H54 (cell line): Measurements from ENCODE around the gene SLC35D3.
"Not testable (repeated sequence)": the region's sequence is repeated elsewhere in the genome, so short reads cannot be mapped to it uniquely, and the experiment has no call there.

Experiments used
- DNase-seq: peaks from one replicate; pipeline ENCODE4 v3.0.0; 2011; ENCODE audit warnings: low spot score, mixed read lengths; ENCODE audit not compliant: insufficient read length
- FAIRE-seq: peaks from 3 replicates; lab custom pipeline; 2011; peaks lifted over from hg19 to GRCh38; lab: Jason Lieb, UNC
- POLR2A ChIP-seq: IDR thresholded peaks from 2 replicates; pipeline ENCODE4 v1.6.1; 2011; ENCODE audit warnings: low read depth, mild to moderate bottlenecking, low read length

Gene SLC35D3

GRCh38 chr6:136947037-136947436, 24.9 kb downstream of the SLC35D3 start:
- no peak for FAIRE-seq
- no peak for DNase-seq
- no peak for TF ChIP-seq POLR2A

GRCh38 chr6:136949957-136950356, 27.9 kb downstream of the SLC35D3 start:
- not testable (repeated sequence) for DNase-seq, FAIRE-seq

GRCh38 chr6:136950436-136951126, 28.5 kb downstream of the SLC35D3 start:
- no peak for TF ChIP-seq POLR2A
- DNase-seq (no peak), FAIRE-seq (no peak)

DNA sequence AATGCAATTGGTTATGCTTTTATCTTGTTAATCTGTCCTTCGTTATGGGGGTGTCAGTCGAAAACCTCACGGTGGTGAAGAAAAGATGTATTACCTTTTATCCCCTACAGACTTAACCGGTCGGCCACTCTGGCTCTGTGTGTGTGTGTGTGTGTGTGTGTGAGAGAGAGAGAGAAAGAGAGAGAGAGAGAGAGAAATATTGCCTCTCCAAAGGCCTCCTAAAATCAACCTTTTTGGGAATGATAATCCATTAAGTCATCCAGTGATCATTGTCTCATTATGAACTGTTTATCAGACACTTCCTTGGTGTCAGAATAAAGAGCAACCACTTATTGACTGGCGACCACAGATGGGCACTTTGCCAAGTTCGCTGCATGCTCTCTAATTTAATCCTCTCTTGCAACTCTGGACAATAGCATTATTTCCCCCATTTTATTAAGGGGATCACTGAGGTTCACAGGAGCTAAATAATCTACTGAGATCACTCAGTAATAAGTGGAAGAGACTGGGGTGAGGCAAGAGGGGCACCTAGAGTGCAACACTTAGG, 30.7 kb downstream of the SLC35D3 start:
- TF ChIP-seq POLR2A, result no peak
- DNase-seq, result no peak
- no peak for FAIRE-seq

DNA sequence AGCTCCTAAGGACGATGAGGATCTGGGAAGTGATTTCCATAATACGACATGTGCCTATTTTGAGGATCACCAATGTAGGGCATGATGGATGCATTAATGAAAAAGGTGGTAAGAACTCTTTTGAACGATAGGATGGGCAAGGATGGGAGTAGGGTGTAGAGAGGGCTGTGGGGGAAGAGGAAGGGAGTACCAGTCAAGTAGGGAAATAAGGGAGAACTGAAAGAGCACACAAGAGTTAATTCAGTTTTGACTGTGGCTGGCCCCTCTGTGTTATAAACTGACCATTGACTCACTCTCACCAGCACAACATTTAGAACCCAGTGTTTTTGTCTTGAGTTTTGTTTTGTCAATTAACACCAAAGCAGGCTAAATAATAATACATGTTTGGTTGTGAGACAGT, 33.0 kb downstream of the SLC35D3 start:
- DNase-seq (no peak), FAIRE-seq (no peak)
- no peak for TF ChIP-seq POLR2A

- no peak for DNase-seq
Measured at GRCh38 chr6:136956590-136957544, 34.8 kb downstream of the SLC35D3 start.

DNA sequence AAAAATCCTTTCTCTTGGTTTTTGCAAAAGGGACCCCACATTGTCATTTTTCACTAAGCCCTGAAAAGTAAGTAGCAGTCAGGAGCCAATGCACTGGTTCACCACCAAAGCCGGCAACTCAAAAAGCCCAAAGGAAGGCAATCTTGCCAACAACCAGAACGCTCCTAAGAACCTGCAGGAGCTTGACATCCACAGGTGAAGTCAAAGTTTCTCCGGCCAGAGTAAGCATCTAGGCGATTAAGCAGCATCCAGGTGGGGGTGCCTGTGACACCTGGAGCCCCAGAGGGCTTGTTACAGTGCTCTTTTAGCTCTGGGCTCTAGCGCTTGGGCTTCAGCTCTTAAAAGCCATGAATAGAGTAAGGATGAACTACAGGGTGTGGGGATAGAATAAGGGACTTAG, 36.1 kb downstream of the SLC35D3 start:
- DNase-seq (no peak), FAIRE-seq (no peak)
- TF ChIP-seq POLR2A, result no peak

More at GRCh38 chr6:136956590-136957544, 34.8 kb downstream of the SLC35D3 start:
- no peak for TF ChIP-seq POLR2A
- FAIRE-seq, result no peak

GRCh38 chr6:136959471-136959891, 37.4 kb downstream of the SLC35D3 start:
- DNase-seq (no peak), FAIRE-seq (no peak)
- TF ChIP-seq POLR2A, result no peak

DNA sequence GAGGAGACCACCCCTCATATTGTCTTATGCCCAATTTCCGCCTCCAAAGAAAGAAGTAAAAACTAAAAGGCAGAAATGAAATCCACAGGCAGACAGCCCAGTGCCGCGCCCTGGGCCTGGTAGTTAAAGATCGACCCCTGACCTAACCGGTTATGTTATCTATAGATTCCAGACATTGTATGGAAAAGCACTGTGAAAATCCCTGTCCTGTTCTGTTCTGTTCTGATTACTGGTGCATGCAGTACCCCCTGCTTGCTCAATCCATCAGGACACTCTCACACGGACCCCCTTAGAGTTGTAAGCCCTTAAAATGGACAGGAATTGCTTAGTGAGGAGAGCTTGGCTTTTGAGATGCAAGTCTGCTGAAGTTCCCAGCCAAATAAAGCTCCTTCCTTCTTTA, 37.8 kb downstream of the SLC35D3 start:
- not testable (repeated sequence) for DNase-seq, FAIRE-seq

DNA sequence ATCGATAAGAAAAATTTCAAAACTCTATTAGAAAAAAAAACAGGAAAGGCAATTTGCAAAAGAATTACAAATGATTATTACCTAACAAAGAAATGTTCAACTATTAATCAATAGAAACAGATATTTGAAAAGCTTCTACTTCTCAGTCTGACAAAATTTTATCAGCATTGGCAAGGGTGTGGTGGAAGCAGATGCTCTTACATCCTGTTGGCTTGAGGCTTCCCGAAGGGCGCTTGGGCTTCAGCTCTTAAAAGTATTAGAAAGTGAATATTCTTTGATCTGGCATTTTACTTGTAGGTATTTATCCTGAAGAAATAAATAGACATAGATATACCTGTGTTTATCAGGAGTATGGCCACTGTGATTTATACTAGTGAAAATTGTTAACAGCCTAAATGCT, 38.7 kb downstream of the SLC35D3 start:
- TF ChIP-seq POLR2A, result no peak
- DNase-seq (no peak), FAIRE-seq (no peak)

DNA sequence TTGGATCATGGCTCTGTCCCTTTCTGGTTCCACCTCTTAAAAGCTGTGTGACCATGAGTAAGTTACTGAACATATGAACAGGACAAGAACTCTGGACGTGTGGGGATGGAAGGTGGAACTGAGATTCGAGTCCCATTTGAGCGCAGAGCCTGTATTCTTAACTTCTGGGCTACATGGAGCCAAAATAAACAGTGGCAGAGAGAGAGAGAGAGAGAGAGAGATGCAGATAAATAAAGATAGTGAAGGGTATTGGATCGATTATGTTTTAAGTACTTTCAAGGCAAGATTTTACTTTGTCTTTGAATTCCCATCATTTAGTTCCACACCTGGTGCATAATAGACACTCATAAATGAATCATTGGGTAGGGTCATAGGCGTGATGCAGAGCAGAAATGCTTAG, 39.7 kb downstream of the SLC35D3 start:
- FAIRE-seq (no peak), DNase-seq (no peak)
- no peak for TF ChIP-seq POLR2A

- no peak for TF ChIP-seq POLR2A
- no peak for DNase-seq
- no peak for FAIRE-seq
Measured at GRCh38 chr6:136962661-136963060, 40.6 kb downstream of the SLC35D3 start.

DNA sequence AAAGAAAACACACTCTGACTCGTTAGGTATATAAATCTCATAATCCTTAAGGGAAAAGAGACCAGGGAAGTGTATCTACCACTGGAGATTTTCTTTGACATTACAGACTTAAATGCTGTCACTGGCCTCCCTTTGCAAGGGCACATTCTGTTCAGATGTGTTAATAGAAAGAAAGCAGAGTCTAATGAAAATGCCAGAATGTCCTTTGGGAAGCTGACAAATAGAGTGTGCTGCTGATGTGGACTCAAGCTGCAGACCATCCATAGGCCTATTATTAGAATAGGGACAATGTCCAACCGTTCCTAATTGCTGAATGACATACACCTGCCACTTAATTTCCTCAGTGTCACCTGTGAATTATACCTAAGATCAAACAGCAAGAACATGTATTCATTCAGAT, 41.2 kb downstream of the SLC35D3 start:
- no peak for FAIRE-seq
- TF ChIP-seq POLR2A, result no peak
- DNase-seq, result no peak

DNA sequence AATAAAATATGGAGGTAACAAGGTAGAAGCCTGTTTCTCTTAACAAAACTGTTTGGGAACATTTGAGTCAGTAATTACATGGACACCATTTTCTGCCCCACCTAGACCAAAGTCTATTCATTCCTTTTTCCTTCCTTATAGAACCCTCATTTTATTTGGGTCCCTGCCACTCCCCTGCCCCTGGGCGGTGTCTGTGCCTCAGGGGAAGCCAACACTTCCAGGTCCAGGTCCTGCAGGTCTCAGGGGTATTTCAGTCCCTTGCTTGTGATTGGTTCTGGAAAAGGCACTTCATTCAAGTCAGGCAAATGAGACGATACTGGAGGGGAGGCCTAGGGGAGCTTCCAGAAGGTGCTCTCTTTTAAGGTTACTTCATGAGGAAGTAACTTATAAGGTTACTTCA, 42.3 kb downstream of the SLC35D3 start:
- TF ChIP-seq POLR2A, result no peak
- DNase-seq (no peak), FAIRE-seq (no peak)
